Adrenal gland (tissue), 5 donors: Measurements from ENCODE around the gene HINFP.

Source experiments
- POLR2A ChIP-seq, 2 donors: fragments of 450-650 bp; IDR thresholded peaks; one replicate each; pipeline ENCODE4 v1.6.1; 2017; ENCODE audit warnings: antibody characterized with exemption in 2 of 2, mild to moderate bottlenecking in 2 of 2, moderate library complexity in 1 of 2
- TF ChIP-seq, protein P1 (sequence below), 6 experiments: fragments of 450-650 bp in 4 of 6; fragments of 200-600 bp in 2 of 6; sonication (generic) in 1 of 6; IDR thresholded peaks; 1 replicate in 5 of 6; 2 replicates in 1 of 6; pipeline versions ENCODE4 v1.5.1 to v1.8.0; 2016 to 2021; ENCODE audit warnings: antibody characterized with exemption in 6 of 6, mild to moderate bottlenecking in 2 of 6, moderate library complexity in 1 of 6
- donor health status: DM: no; HTN: no; CAD: no.

DNA sequence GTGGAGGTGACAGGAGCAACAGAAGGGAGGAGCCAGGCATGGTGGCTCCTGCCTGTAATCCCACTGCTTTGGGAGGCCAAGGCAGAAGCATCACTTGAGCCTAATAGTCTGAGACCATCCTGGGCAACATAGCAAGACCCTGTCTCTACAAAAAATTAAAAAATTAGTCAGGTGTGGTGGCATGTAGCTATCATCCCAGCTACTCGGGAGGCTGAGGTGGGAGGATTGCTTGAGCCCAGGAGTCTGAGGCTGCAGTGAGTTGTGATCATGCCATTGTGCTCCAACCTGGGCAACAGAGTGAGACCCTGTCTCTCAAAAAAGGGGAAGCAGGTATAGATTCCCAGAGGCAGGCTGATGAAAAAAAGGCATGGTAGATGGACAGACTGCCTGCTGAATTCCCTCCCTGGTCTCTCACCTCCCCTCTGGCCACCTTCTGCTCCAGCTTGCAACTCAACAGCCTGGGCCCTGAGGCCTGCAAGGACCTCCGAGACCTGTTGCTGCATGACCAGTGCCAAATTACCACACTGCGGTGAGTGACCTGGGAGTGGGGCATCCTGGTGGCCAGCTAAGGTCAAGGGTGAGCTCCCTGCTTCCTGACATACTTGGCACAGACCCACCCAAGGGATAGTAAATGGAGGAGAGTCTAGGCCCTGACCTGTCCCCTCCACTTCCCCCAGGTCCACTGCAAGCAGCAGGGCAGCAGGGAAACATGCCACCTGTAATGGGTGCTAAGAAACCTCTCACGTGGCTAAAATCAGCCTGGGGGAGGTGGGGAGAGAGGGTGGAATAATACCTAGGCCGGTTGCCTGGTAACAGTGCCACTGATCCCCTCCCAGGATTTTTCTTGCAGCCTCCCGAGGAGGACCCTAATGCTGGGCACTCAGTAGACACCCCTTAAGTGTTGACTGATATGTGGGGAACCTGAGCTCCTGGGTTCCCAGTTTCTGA is 59.6 kb downstream of the HINFP start:
- TF ChIP-seq, protein P1, sequence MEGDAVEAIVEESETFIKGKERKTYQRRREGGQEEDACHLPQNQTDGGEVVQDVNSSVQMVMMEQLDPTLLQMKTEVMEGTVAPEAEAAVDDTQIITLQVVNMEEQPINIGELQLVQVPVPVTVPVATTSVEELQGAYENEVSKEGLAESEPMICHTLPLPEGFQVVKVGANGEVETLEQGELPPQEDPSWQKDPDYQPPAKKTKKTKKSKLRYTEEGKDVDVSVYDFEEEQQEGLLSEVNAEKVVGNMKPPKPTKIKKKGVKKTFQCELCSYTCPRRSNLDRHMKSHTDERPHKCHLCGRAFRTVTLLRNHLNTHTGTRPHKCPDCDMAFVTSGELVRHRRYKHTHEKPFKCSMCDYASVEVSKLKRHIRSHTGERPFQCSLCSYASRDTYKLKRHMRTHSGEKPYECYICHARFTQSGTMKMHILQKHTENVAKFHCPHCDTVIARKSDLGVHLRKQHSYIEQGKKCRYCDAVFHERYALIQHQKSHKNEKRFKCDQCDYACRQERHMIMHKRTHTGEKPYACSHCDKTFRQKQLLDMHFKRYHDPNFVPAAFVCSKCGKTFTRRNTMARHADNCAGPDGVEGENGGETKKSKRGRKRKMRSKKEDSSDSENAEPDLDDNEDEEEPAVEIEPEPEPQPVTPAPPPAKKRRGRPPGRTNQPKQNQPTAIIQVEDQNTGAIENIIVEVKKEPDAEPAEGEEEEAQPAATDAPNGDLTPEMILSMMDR (IDR thresholded peaks at IDR 0.05) = no peak
- TF ChIP-seq POLR2A (IDR thresholded peaks at IDR 0.05) = no peak
